Right cardiac atrium (tissue), 5 donors: ENCODE measurements around the gene HOGA1. TPM values are rescaled to one million over a fixed set of nuclear protein-coding genes. Genes with fewer than 3 reads are reported as not detected.
"Not testable (repeated sequence)": the region's sequence is repeated elsewhere in the genome, so short reads cannot be mapped to it uniquely, and the experiment has no call there.

ENCODE experiments used
- ATAC-seq, 2 donors: fragments of 200-7000 bp; cut with Tn5 transposase; one replicate each; pipeline versions ENCODE4 v1.8.0 to v1.9.1; 2020; ENCODE audit warnings: moderate library complexity in 2 of 2, mild to moderate bottlenecking in 1 of 2
- DNase-seq, 3 donors: peaks; one replicate each; pipeline ENCODE4 v3.0.0-alpha.2; 2020
- H3K27ac ChIP-seq: one replicate; pipeline ENCODE4 v1.5.1; 2013; ENCODE audit warnings: mild to moderate bottlenecking, low read length, control low read depth, moderate library complexity
- H3K27me3 ChIP-seq: one replicate; pipeline ENCODE4 v1.6.1; 2013; ENCODE audit not compliant: control insufficient read depth, insufficient read depth
- H3K4me1 ChIP-seq: one replicate; pipeline ENCODE4 v1.6.1; 2013; ENCODE audit warnings: low read length; ENCODE audit not compliant: control insufficient read depth, insufficient read depth
- H3K4me3 ChIP-seq: one replicate; pipeline ENCODE4 v1.5.1; 2013; ENCODE audit warnings: low read length, control low read depth
- H3K9me3 ChIP-seq: one replicate; pipeline ENCODE4 v1.6.1; 2013; ENCODE audit warnings: low read length; ENCODE audit not compliant: control insufficient read depth
- WGBS: extraction: QIAGEN DNeasy Blood & Tissue Kit; methylation state at CpG from one replicate; pipeline ENCODE4 v1.1.7; 2013; 5-methylcytosine and 5-hydroxymethylcytosine counted together
- intact Hi-C, 4 donors: fragments of 100-400 bp; cut with DNase I; formaldehyde crosslinking; loops; one replicate each; pipeline versions ENCODE4 v1.11.0 to v1.14.0; 2022 to 2023
- polyA plus RNA-seq: library from polyadenylated mRNA; stranded (reverse); fragments of 200-250 nt; gene quantifications from one replicate; pipeline ENCODE4 v1.2.3, GENCODE V29; 2013
- total RNA-seq, 4 donors: library from RNA; stranded (reverse); fragmentation: NEBNext Ultra II Directional; extraction: Animal tissue kit (Norgen Biotek cat#: 25700); gene quantifications; one replicate each; pipeline ENCODE4 v1.2.1, GENCODE V29; 2021
- donor health status: healthy with polysubstance abuse.
- donor health status: DM: no; HTN: yes; CAD: no.
- donor health status: DM: no; HTN: no; CAD: no.
- donor health status: DM: no; HTN: yes; CAD: no; lungs with severe emphysema.
- donor health status: DM: yes; HTN: yes; CAD: no.

HOGA1 gene
- total and polyA plus RNA-seq, 5 donors: 4.4 to 15.0 (median 12.6) TPM

DNA sequence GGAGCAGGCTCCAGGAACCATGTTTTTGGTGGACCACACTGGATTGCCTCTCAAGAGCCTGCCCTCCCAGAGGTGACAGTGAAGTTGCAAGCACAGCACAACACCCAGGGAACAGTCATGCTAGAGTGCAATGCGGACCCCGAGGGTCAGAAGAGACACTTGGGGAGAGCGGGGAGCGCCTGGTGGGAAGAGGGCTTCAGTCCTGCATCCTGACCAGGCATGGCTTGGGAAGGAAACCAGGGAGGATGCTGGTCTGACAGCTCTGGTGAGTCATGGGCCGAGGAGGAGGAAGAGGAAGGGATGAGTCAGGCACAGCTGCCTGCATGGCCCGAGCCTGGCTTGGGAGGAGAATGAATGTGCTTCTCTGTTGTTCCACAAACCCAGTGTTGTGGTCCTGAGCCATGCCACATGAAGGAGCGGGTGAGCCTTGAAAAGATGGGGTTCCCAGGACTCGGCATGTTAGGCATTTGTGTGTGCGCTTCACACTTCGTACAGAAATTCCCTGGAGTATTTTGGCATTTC is 41.1 kb upstream of the HOGA1 start:
- Histone ChIP-seq H3K4me3 (no peak overlapping the region), H3K27me3 (no peaks in the 10 kb centered on the region), H3K9me3 (no peaks in the 10 kb centered on the region), H3K4me1 (peaks cover 25% of the 10 kb centered on the region), H3K27ac (peak overlapping the region; percentile 94)
- intact Hi-C loops: no loop called here
- WGBS: 30% methylated on average over 10 of the region's 10 CpGs
- ATAC-seq (peak; percentile 85 to 94), DNase-seq (peak; percentile 84 to 89 (median 86))

- DNase-seq: no peak
- 78% methylated on average over 18 of the region's 18 CpGs for WGBS
- H3K4me1 ChIP-seq: peaks cover 34% of the 10 kb centered on the region
- intact Hi-C loops: loop anchor here in 1 of 4 donors (5.0 kb wide), 1 partner anchor 44 kb away; no protein-coding TSS in a partner anchor
- ATAC-seq: no peak
- H3K27me3 ChIP-seq: no peaks in the 10 kb centered on the region
- H3K27ac ChIP-seq: no peak overlapping the region
- no peaks in the 10 kb centered on the region for H3K9me3 ChIP-seq
- H3K4me3 ChIP-seq: no peak overlapping the region
Observed at GRCh38 chr10:97546456-97547270, 37.5 kb upstream of the HOGA1 start.

DNA sequence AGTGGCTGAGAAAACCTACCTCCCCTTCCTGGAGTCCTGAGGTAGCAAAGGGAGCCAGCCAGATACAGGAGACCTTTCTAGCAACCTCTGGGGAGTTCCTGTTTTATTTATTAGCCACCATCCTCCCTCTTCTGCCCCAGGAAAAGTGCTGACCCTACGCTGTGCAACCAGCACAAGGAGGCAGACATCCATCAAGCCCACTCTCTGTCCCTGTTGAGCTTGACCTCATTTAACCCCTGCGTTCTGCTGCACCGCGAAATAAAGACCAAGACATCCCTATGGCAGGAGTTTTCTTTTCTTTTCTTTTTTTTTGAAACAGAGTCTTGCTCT is 37.0 kb upstream of the HOGA1 start:
- DNase-seq: no peak
- Histone ChIP-seq H3K4me1 (peaks cover 32% of the 10 kb centered on the region), H3K27me3 (no peaks in the 10 kb centered on the region), H3K4me3 (no peak overlapping the region), H3K27ac (no peak overlapping the region), H3K9me3 (no peaks in the 10 kb centered on the region)
- WGBS: 69% methylated on average over 4 of the region's 4 CpGs
- intact Hi-C loops: loop anchor here in 1 of 4 donors (5.0 kb wide), 1 partner anchor 45 kb away; no protein-coding TSS in a partner anchor
- ATAC-seq: no peak

- peaks cover 27% of the 10 kb centered on the region for H3K4me1 ChIP-seq
- no peaks in the 10 kb centered on the region for H3K27me3 ChIP-seq
- H3K9me3 ChIP-seq: no peaks in the 10 kb centered on the region
- H3K4me3 ChIP-seq: no peak overlapping the region
- H3K27ac ChIP-seq: peak overlapping the region; percentile 8
- DNase-seq (no peak), ATAC-seq (peak in 1 of 2 donors; percentile 56)
- intact Hi-C loops: loop anchor here in 1 of 4 donors (5.0 kb wide), 1 partner anchor 46 kb away; no protein-coding TSS in a partner anchor
- 44% methylated on average over 4 of the region's 4 CpGs for WGBS
Observed at GRCh38 chr10:97547962-97548361, 36.2 kb upstream of the HOGA1 start.

GRCh38 chr10:97548828-97549455 is 35.2 kb upstream of the HOGA1 start:
- intact Hi-C loops: loop anchor here in 1 of 4 donors (5.0 kb wide), 1 partner anchor 47 kb away; no protein-coding TSS in a partner anchor
- Histone ChIP-seq H3K4me1 (peaks cover 20% of the 10 kb centered on the region), H3K27me3 (no peaks in the 10 kb centered on the region), H3K27ac (no peak overlapping the region), H3K4me3 (no peak overlapping the region), H3K9me3 (no peaks in the 10 kb centered on the region)
- no peak for DNase-seq
- ATAC-seq: no peak
- WGBS: 84% methylated on average over 13 of the region's 13 CpGs

DNA sequence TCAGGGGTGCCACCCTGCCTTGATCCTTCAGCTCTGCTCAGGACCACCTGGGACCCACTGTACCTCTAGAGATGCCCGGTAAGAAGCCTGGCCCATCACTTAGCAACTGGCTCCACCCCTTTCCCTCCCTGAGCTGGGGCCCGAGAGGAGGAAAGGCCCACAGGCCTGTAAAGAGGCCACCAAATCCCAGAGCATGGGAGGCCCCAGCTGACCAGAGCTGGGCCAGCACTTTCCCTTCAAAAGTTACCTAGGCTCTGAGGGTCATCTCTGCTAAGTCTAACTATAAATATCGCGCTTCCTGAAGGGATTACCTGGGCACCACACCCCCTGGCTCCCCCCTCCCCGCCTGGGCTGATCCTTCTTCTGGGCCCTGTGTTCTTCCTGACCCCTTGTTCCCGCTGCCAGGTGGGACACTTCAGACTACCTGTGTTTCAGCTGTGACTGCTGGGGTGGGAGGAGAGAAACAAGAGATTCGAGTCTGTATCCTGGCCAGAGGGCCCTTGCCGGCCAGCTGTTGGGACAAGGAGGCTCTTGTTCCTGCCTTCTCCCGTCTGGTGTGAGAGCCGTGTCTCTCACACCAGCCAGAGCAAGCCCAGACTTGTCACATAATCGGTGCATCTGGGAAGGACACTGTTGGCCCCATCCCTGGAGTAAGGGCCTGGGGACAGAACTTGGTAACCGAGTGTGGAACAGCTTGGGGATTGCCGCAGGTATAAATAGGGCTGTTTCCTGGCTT is 34.4 kb upstream of the HOGA1 start:
- H3K4me3 ChIP-seq: no peak overlapping the region
- peaks cover 18% of the 10 kb centered on the region for H3K4me1 ChIP-seq
- peak overlapping the region; percentile 61 for H3K27ac ChIP-seq
- intact Hi-C loops: loop anchor here (5.0 to 10.0 kb wide), 3 partner anchors 47 to 87 kb away; no protein-coding TSS in a partner anchor
- ATAC-seq: peak; percentile 55 to 61
- H3K27me3 ChIP-seq: no peaks in the 10 kb centered on the region
- DNase-seq: peak; percentile 55 to 78 (median 72)
- no peaks in the 10 kb centered on the region for H3K9me3 ChIP-seq
- WGBS: 39% methylated on average over 13 of the region's 13 CpGs

DNA sequence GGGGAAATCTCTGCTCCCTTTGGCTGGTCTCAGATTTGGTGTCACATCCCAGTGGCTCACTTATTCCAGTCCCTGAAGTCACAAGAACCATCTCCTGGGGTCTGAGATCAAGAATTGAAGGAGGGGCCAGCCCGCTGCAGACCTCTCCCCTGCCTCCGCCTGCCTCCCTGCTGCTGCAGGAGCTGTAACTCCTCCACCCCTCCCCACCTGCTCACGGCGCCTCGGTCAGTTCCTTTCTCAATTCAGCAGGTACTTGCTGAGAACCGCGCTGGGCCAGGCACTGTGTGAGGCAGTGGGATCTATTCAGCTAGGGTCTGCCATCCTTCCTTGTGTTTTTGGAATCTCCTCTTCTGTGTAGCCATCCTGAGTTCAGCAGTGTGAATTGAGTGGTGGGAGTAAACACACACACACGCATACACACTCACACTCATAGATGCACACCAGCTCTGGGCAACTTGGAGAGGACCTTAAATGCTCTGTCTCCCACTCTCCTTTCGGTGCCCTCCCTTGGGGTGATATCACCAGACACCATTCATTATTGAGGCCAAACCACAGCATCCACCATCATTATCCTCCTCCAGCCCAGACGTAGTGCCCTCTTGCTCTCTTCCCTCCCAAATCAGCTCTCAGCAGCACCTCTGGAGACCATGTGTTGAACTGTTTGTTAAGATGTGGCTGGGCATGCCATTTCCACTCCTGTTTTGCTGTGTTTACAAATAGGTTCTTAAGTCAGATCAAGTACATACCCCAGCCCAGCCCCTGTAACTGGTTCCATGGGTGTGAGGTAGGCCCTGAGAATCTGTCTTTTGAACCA is 33.6 kb upstream of the HOGA1 start:
- no peak overlapping the region for H3K4me3 ChIP-seq
- intact Hi-C loops: loop anchor here (5.0 to 10.0 kb wide), 2 partner anchors 86 to 88 kb away; no protein-coding TSS in a partner anchor
- H3K4me1 ChIP-seq: peaks cover 18% of the 10 kb centered on the region
- no peak for DNase-seq
- H3K27ac ChIP-seq: peak overlapping the region; percentile 61
- 82% methylated on average over 10 of the region's 10 CpGs for WGBS
- no peaks in the 10 kb centered on the region for H3K9me3 ChIP-seq
- no peak for ATAC-seq
- H3K27me3 ChIP-seq: no peaks in the 10 kb centered on the region

- Histone ChIP-seq H3K27me3 (no peaks in the 10 kb centered on the region), H3K27ac (no peak overlapping the region), H3K9me3 (no peaks in the 10 kb centered on the region), H3K4me1 (peaks cover 18% of the 10 kb centered on the region), H3K4me3 (no peak overlapping the region)
- intact Hi-C loops: loop anchor here (5.0 to 10.0 kb wide), 2 partner anchors 86 to 89 kb away; no protein-coding TSS in a partner anchor
- WGBS: 91% methylated on average over 6 of the region's 6 CpGs
- peak in 1 of 3 donors; percentile 11 for DNase-seq
- ATAC-seq: no peak
Observed at GRCh38 chr10:97551271-97551670, 32.9 kb upstream of the HOGA1 start.

GRCh38 chr10:97553575-97554031 is 30.6 kb upstream of the HOGA1 start:
- no peak overlapping the region for H3K27ac ChIP-seq

GRCh38 chr10:97554336-97554735 is 29.9 kb upstream of the HOGA1 start:
- H3K27ac ChIP-seq, H3K9me3 ChIP-seq, H3K4me3 ChIP-seq, ATAC-seq, H3K27me3 ChIP-seq: not testable (repeated sequence)
- peaks cover 12% of the 10 kb centered on the region for H3K4me1 ChIP-seq
- 93% methylated on average over 5 of the region's 5 CpGs for WGBS
- intact Hi-C loops: loop anchor here (5.0 to 10.0 kb wide), 2 partner anchors 90 to 92 kb away; no protein-coding TSS in a partner anchor
- DNase-seq: peak in 1 of 3 donors; percentile 1

More at GRCh38 chr10:97553575-97554031, 30.6 kb upstream of the HOGA1 start:
- WGBS: 21% methylated on average over 6 of the region's 6 CpGs
- Histone ChIP-seq H3K27me3 (no peaks in the 10 kb centered on the region), H3K4me1 (peaks cover 12% of the 10 kb centered on the region), H3K4me3 (no peak overlapping the region), H3K9me3 (no peaks in the 10 kb centered on the region)
- intact Hi-C loops: loop anchor here (5.0 to 10.0 kb wide), 2 partner anchors 89 to 91 kb away; no protein-coding TSS in a partner anchor
- peak; percentile 68 to 92 (median 84) for DNase-seq
- peak; percentile 91 for ATAC-seq
